Nucleus accumbens (tissue), 56 donors: Measurements from ENCODE around the gene CCNY.
"Not testable (repeated sequence)": the region's sequence is repeated elsewhere in the genome, so short reads cannot be mapped to it uniquely, and the experiment has no call there.

Source experiments
- DNase-seq, 56 donors: peaks; one replicate each; lab custom pipeline; 2025; lab: John Stamatoyannopoulos, UW

Gene CCNY

DNA sequence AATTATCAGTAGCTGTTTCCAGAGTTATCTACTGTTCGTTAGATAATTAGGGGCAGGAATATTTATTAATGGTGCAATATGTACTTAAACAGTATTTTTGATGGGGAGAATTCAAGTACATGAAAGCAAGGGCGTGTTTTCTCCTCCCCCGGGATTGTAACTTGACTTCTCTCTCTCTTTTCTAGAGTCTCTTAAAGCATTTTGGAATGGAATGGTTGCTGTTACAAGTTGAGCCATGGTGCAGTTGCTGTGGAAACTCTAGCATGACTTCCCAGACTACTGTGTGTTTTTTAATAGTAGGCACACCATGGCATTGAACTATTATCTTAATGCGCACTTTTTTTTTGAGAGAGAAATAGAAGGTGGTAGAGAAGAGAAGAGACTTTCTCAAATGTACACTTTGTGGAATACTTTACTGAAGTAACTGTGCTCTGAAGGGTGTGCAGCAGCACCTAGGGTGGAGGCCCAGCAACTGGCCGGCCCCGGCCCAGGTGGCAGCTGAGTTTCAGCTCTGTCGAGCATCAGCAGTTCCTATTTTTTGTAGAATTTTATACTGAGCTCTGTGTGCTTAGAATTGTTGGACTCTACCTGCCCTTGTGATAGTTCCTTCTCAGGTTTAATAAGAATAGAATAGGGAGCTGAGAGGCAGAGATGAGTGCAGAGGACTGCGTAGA, 64.4 kb downstream of the CCNY start:
- no peak for DNase-seq

DNA sequence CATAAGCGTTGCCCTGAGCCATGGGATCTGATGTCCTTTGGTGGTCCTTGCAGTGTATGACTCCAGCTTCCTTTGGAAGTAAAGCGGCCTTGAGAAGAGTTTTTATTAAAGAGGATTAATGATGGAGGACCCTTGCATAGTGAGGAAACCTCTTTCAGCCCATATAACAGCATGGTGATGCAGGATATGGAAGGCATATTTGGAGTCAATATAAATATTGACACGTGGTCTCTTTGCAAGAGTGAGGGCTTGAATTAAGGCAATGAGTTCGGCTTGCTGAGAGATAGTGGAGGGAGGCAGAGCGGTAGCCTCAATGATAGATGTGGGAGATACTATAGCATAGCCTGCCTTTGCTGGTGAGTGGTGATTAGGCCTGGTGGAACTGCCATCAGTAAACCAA, 67.2 kb downstream of the CCNY start:
- DNase-seq, result not testable (repeated sequence)

DNA sequence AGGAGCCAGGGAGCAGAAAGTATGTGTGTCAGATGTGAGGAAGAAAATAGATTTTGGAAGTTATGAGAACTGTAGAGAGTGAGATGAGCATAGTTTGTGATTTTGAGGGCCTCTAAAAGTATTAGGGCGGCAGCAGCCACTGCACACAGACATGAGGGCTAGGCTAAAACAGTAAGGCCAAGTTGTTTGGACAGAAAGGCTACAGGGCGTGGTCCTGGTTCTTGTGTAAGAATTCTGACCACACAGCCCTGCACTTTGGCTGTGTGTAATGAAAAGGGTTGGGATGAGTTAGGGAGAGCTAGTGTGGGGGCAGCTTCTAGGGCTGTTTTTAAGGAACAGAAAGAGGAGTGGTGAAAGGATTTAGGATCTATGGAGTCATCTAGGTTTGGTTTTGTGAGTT, 67.8 kb downstream of the CCNY start:
- not testable (repeated sequence) for DNase-seq

DNA sequence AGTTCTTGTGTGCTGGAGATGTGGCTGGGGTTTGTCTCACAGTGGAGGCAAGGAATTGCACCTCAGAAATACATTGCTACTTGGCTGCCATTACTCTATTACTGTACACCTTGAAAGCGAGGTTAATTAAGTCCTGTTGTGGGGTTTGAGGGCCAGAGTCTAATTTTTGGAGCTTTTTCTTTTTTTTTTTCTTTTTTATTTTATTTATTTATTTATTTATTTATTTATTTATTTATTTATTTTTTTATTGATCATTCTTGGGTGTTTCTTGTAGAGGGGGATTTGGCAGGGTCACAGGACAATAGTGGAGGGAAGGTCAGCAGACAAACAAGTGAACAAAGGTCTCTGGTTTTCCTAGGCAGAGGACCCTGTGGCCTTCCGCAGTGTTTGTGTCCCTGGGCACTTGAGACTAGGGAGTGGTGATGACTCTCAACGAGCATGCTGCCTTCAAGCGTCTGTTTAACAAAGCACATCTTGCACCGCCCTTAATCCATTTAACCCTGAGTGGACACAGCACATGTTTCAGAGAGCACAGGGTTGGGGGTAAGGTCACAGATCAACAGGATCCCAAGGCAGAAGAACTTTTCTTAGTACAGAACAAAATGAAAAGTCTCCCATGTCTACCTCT, 69.8 kb downstream of the CCNY start:
- not testable (repeated sequence) for DNase-seq

DNA sequence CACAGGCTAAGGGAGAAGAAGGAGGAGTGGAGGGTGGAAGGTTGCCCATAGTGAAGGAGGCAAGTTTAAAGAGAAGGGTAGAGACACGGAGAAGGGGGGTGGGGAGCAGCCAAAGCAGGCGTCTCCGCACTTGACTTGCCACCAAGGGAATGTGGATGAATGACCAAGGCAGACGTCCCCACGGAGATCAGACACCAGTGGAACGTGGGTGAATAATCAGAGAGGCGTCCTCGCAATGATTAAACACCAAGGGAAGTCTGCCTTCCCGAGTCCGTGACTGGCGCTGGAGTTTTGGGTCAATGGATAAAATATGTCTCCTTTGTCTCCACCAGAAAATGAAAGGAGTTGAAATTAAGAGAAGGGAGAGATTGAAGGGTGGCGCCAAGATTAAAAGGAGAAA, 71.4 kb downstream of the CCNY start:
- not testable (repeated sequence) for DNase-seq

DNA sequence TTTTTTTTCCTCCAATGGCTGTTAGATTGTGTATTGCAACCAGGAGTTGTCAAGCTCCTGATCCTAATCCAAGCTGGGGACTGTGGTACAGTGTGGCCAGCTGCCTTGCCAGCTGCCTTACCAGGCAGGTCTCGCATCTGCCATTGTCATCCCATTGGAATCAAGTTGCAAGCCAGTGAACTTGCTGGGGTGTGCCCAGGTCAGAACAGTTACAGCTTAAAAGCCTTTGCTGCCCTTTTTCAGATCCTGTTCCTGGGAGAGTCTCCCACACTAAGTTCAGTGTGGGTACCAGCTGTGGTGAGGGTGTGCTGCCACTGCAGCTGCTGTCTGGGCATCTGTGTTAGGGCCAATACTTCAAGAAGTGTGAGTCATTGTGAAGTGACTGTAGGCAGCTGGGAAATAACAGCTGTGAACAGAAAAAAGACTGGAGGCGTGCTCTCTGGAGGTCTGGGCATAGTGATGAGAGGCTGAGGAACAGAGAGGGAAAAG, 72.8 kb downstream of the CCNY start:
- peak in 37 of 56 donors; percentile 10 to 71 (median 36) for DNase-seq

DNA sequence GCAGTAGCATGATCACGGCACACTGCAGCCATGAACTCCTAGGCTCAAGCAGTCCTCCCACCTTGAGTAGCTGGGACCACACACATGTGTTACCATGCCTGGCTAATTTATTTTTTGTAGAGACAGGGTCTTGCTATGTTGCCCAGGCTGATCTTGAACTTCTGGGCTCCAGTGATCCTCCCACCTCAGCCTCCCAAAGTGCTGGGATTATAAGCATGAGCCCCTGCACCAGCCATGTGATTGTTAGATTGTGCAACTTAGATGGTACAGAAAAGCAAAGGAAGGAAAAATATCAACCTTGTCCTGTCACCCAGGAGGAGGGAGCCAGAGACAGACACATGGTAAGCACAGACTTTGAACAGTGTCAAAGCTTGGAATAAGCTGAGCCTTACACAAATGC, 73.5 kb downstream of the CCNY start:
- DNase-seq, result no peak

DNA sequence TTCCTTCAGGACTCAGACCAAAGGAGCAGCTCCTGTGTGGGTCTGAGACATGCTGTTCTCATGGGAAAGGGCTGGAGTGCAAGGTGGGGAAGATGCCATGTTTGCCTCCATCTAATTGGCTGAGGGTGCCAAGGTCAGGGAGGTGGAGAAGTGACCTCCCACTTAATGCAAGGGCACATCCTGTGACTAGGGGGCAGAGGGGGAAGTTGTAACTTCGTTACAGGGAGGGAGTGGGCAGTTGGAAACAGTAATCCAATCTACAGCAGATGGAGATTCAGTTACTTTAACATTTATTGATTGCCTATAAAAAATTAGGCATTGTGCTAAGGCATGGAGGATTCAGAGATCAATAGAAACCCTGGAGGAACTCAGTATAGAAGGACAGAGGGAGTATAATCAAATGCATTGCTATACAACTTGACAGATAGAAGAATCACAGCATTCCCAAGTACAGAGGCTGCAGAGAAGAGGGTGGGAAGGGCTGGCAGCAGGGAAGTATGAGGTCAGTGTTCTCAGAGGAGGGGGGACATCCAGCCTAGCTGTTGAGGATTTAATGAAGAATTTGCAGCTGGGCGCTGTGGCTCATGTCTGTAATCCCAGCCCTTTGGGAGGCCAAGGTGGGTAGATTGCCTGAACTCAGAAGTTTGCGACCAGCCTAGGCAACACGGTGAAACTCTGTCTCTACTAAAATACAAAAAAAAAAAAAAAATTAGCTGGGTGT, 75.9 kb downstream of the CCNY start:
- DNase-seq, result no peak

DNA sequence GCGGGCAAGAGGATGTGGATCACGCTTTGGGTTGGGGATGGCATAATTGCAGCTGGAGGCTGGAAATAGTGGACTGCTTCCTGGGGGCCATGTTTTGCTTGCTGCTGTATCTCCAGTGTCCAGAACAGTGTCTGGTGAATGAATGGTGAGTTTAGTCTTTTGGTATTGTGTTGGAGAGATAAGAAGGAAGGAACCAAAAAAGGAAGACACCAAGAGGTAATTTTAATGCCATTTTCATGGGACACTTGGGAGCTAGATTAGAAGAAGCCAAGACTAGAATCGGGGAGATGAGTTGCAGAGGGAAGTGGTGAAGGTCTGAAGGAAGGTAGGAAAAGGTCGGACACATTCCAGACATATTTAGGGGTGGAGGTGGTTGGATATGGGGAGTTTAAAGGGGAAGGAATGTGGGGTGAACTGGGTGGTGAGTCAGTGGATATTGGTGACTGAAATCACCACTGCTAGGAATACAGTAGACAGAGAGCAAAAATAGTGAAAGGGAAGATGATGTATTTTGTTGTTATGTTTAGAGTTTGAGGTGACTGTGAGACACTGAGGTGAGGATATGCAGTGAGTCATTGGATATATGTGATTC, 76.7 kb downstream of the CCNY start:
- DNase-seq, result no peak

DNA sequence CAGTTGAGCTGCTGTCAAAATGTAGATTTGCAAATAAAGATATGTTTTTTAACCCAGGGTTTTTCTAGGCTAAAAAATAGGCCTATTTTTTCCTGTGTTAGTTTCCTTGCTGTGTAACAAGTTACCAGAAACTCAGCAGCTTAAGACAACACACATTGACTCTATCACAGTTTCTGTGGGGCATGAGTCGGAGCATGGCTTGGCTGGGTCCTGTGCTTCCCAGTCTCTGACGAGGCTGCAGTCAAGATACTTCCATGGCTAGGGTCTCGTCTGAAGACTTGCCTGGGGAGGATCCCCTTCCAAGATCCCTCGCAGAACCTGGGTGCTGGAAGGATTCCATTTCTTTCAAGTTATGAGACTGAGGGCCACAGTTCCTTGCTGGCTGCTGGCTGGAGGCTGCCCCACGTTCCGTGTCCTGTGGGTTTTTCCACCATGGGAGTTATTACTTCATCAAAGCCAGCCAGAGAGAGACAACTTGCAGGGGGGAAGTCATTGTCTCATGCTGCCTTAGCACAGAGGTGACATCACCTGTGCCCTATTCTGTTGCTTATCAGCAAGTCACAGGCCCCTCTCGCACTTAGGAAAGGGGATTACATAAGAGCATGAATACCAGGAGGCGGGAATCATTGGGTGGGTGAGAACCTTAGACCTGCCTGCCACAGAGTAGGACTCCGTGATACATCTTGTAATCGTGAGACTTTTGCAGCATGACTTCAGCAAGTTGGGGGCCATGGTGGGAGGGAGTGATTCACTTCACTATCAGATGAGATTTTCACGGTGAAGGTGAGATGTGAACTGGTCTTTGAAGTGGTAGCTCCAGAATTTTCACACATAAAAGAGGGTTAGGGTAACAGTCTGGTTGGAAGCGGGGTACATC, 77.9 kb downstream of the CCNY start:
- DNase-seq, result peak in 17 of 56 donors; percentile 17 to 82 (median 35)

DNA sequence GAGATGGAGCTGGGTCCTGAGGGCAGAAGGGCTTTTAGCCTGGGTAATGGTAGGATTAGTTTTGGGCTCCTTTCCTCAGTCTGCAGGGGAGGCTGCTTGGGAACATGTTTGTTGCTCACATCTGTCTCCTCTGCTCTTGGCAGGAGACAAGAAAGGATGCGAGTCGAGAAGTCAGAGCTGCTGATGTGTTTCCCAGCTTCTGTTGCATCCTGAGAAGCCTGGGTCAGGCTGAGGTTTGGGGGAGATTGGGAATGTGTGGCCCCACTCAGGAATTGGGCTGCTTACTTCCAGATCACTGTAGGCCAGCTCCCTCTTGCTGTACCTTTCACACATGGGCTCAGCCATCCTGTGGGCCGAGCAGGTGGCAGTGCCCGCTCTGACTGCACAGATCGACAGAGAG, 79.2 kb downstream of the CCNY start:
- no peak for DNase-seq

DNA sequence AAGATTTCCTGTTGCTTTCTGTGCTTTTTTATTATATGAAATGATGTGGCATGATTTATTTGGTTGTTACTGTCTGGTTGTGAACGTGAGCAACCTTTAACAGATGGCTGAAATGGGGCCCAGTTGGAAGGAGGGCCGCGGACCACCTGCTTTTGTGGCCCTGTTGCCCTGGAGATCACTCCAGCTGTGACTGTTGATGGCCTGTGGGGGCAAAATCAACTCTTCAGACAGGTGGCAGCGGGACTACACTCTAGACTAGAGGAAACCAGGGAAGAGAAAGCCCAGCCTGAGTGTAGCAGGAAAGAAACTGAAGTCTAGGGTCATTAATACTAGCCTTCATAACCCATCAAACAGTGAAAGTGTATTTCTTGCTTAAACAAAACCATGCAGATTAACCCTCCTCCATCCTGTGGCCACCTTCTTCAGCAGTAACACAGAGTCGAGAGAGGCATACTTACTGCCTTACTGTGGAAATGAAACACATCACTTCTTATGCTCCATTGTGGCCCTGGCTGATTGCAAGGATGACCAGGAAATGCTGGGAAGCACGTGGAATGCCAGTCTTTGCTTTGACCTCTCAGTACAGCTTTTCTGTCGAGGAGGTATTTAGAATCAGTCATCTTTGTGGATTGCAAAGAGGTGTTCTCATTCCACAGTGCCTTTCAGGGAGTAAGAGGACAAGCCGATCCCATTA, 80.5 kb downstream of the CCNY start:
- no peak for DNase-seq

DNA sequence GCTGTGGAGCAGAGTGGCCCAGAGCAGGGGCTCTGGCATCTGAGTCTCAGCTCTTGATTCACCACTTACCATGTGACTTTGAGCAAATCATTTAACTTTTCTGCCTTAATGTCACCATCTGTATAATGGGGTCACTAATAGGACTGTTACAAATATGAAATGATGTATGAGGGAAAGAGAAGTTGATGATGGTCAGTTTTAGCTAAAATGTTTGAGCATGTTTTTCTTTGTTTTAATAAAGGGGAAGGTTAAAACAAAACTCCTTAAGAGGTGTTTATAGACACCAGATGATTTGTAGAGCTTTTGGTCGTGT, 81.0 kb downstream of the CCNY start:
- no peak for DNase-seq

DNA sequence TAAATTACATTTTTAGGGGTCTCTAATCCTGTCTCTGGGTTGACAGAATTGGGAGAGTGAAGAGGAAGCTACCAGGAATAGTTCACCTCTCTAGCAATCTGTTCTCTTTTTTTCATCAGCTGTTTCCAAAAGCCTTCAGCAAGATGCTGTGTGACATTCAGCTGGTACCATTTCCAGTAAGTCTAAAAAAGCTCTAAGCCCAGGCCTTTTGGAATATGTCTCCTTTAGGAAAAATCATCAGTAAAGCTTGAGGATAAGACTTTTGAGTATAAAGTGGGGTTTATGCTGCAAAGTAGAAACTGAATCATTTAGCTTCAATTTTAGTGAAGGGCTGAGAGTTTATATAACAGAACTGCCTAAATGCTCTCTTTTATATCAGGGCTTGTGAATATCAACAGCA, 81.5 kb downstream of the CCNY start:
- no peak for DNase-seq

DNA sequence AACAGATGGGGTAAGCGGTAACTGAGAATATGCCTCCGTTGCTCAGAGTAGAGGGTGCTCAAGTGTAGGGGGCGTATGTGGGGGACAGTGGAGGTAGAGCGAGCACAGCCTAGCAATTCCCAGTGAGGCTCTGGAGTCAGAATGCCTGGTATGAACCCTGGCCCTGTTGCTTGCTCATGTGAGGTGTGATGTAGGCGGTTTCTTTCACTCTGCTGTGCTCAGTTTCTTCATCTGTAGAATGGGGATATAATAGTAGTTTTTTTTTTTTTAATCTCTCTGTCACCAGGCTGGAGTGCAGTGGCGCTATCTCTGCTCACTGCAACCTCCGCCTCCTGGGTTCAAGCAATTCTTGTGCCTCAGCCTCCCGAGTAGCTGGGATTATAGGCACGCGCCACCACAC, 82.3 kb downstream of the CCNY start:
- DNase-seq, result not testable (repeated sequence)

DNA sequence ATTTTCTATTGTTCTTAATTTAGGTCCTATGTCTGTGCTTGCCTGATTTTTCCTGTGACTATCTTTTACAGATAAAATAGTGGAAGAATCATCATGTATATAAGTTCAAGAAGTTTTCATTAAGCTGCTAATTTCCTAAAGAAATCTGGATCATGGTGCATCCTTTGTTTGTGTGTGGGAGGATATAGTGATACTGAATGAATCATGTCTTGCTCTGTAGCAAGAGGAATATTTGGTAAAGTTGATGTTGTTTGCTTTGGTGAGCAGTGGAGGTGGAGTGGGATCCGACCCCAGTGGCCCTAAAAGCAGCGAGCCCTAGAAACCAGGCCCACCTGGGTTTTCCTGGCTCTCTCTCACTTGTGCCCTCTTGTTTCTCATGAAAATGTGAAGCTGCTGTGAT, 83.7 kb downstream of the CCNY start:
- no peak for DNase-seq

DNA sequence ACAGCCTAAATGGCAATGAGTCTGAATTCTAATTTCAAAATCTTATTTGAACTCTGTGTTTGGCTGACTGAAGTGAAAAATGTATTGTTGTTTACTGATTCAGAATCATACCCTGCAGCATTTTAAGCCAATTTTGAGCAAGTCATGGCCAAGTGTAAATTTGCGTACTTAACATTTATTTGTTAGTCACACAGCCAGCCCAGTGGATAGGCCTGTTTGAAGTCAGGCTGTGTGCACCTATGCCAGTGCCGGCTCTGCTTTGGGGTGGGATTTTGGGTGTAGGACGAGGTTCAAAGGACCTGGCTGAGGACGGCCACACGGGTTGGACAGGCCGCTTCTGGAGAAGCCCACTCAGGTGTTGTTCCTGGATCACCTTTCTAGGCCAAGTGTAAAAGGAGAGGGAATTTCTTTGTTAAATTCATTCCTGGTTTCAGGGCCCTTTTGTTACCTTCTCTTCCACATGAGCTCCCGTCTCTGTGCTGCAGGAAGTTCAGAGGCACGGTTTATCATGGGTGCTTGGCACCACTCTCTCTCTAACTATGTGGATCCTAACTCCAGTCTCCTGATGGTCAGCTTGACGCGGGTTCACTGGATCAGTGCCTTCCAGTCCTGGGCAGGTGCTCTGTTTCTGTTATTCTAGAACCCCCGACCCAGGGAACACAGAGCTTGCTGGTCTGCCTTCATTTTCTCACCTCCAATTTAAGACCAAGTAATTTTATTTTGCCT, 84.7 kb downstream of the CCNY start:
- DNase-seq, result no peak

DNA sequence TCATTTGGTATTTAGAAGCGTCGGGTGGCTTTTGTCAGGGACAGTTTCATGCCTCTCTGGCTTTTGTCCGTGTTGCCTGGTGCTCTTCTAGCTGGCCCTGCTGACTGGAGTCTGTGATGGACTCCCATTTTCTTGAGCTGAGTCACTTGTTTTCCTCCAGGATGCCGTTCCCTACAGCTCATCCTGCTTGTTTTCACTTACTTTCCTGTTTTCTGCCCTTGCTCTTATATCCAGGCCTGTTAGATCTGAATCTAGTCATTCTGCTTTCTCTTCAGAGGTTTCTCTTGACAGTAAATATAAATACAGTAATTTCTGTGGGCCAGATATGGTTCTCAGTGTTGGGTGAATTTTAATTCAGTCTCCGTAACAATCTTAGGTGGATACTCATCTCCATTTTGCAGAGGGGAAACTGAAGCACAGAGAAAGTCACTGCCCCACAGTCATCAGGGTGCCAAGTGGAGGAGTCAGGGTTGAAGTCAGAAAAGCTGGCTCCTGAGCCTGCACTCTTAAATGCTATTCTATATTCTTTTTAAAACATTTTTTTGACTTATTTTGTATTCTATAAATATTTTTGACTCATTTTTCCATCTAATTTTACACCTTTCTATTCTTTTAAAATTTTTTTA, 85.4 kb downstream of the CCNY start:
- DNase-seq, result peak in 1 of 56 donors; percentile 38

DNA sequence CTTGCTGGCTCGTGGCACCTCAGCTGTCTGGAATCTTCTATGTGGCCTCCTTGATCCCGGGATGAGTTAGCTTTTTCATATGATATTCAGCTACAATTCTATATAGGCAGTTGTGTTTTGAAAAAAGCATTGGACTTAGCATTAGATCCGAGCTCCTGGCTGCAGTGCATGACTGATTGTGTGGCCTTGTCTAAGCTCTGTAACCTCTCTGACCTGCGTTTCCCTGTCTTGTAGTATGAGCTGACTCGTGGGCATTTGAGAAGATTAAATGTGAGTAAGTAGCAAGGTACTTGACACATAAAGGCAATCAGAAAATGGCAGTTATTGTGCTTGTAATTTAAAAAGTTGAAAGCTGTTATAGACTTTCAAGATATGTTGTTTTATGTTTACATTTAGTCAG, 85.9 kb downstream of the CCNY start:
- no peak for DNase-seq
